DOHH2 (cell line): ENCODE measurements around the gene PPP1R15A.

ENCODE experiments used
- CTCF ChIP-seq: fragments of 200-600 bp; sonication (generic); IDR thresholded peaks from one replicate; pipeline ENCODE4 v1.5.1; 2014; ENCODE audit warnings: antibody characterized with exemption, mild to moderate bottlenecking, low read depth, low read length; ENCODE audit not compliant: poor library complexity, severe bottlenecking
- EZH2phosphoT487 ChIP-seq: fragments of 200-600 bp; sonication (generic); IDR thresholded peaks from 2 replicates; pipeline ENCODE4 v1.6.1; 2017; ENCODE audit warnings: borderline replicate concordance, mild to moderate bottlenecking, antibody characterized with exemption, low read length, moderate library complexity, mixed read lengths

GRCh38 chr19:48854103-48854502 lies 18.1 kb upstream of the PPP1R15A start:
- TF ChIP-seq CTCF (no peak), EZH2phosphoT487 (no peak)
